Thoracic aorta (tissue), 2 donors: Measurements from ENCODE around the gene YEATS4. TPM values are rescaled to one million over a fixed set of nuclear protein-coding genes. Genes with fewer than 3 reads are reported as not detected.
A peak's percentile ranks its signal among the peaks of the same experiment; 100 is the strongest.

Experiments
- ATAC-seq: fragments of 150-250 bp; one replicate; pipeline ENCODE4 v1.8.0; 2017; ENCODE audit warnings: low read depth; ENCODE audit not compliant: insufficient number of reproducible peaks, low FRiP score
- DNase-seq: peaks from one replicate; pipeline ENCODE4 v3.0.0-alpha.2; 2020; ENCODE audit warnings: low spot score
- H3K27ac ChIP-seq, 2 donors: fragments of 200-600 bp; sonication (generic); 1 replicate in 1 of 2; 2 replicates in 1 of 2; pipeline ENCODE4 v1.5.1; 2016; ENCODE audit warnings: mild to moderate bottlenecking in 2 of 2, moderate library complexity in 2 of 2
- H3K27me3 ChIP-seq: fragments of 200-600 bp; sonication (generic); replicated peaks from 2 replicates; pipeline ENCODE4 v1.6.0; 2016; ENCODE audit warnings: mild to moderate bottlenecking; ENCODE audit not compliant: insufficient read depth
- H3K36me3 ChIP-seq: fragments of 200-600 bp; sonication (generic); one replicate; pipeline ENCODE4 v1.5.1; 2016
- H3K4me1 ChIP-seq, 2 donors: fragments of 200-600 bp; sonication (generic); 1 replicate in 1 of 2; 2 replicates in 1 of 2; pipeline versions ENCODE4 v1.5.1 to v1.6.0; 2016; ENCODE audit warnings: low read depth in 2 of 2, mild to moderate bottlenecking in 1 of 2; ENCODE audit not compliant: control insufficient read depth in 1 of 2
- H3K4me3 ChIP-seq: fragments of 200-600 bp; sonication (generic); 2 replicates; pipeline ENCODE4 v1.5.1; 2016; ENCODE audit warnings: mild to moderate bottlenecking
- H3K9me3 ChIP-seq: fragments of 200-600 bp; sonication (generic); 2 replicates; pipeline ENCODE4 v1.5.1; 2016
- total RNA-seq, 2 donors: library from RNA; depleted of rRNA; stranded (reverse); fragments of >200 nt; gene quantifications; one replicate each; pipeline versions ENCODE4 v1.1.0 to v1.2.3, GENCODE V29; 2016
- TF ChIP-seq, protein P1 (sequence below): fragments of 200-600 bp; sonication (generic); IDR thresholded peaks from one replicate; pipeline ENCODE4 v1.5.1; 2019; ENCODE audit warnings: antibody characterized with exemption

Gene YEATS4
- total RNA-seq, 2 donors from 2014 or later = 5.7 to 9.7 TPM

DNA sequence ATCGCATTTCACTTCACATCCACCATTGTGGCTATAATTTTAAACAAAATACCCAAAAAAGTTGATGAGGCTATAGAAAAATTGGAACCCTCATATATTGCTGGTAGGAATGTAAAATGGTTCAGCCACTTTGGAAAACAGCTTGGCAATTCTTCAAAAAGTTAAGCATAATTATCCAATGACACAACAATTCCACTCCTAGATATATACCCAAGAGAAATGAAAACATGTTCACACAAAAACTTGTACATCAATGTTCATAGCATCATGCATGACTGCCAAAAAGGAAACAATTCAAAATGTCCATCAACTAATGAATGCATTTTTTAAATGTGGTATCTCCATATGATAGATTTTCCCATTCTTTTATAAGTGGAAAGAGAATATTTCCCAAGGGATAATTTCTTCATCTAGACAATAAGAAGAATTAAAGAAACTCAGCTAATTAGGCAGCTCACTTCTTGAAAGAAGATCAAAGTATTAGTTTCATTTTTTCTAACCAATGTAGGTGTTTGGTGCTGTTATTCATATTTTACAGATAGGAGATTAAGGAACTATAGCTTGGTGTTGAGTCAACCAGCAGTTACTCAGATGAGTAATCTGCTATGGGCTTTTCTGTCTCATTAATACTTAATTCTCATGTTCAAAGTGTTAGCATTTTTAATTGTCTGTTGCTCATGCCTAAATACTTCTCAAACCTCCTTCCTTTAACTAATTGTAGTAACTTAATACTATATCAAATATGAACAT, 32.8 kb downstream of the YEATS4 start:
- H3K9me3 ChIP-seq = peaks cover 3% of the 10 kb centered on the region
- DNase-seq (no peak), ATAC-seq (no peak)
- no peak overlapping the region for H3K4me3 ChIP-seq
- no peak overlapping the region for H3K27ac ChIP-seq
- H3K27me3 ChIP-seq = no peaks in the 10 kb centered on the region
- no peaks in the 10 kb centered on the region for H3K36me3 ChIP-seq
- peaks cover 3 to 6% of the 10 kb centered on the region in 2 donors for H3K4me1 ChIP-seq
- TF ChIP-seq, protein P1, sequence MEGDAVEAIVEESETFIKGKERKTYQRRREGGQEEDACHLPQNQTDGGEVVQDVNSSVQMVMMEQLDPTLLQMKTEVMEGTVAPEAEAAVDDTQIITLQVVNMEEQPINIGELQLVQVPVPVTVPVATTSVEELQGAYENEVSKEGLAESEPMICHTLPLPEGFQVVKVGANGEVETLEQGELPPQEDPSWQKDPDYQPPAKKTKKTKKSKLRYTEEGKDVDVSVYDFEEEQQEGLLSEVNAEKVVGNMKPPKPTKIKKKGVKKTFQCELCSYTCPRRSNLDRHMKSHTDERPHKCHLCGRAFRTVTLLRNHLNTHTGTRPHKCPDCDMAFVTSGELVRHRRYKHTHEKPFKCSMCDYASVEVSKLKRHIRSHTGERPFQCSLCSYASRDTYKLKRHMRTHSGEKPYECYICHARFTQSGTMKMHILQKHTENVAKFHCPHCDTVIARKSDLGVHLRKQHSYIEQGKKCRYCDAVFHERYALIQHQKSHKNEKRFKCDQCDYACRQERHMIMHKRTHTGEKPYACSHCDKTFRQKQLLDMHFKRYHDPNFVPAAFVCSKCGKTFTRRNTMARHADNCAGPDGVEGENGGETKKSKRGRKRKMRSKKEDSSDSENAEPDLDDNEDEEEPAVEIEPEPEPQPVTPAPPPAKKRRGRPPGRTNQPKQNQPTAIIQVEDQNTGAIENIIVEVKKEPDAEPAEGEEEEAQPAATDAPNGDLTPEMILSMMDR = no peak

- no peak overlapping the region for H3K4me3 ChIP-seq
- H3K4me1 ChIP-seq = no peaks in the 10 kb centered on the region
- ATAC-seq = no peak
- H3K9me3 ChIP-seq = peaks cover 3% of the 10 kb centered on the region
- TF ChIP-seq, protein P1 = no peak
- no peak overlapping the region for H3K27ac ChIP-seq
- H3K36me3 ChIP-seq = no peaks in the 10 kb centered on the region
- no peak for DNase-seq
- no peaks in the 10 kb centered on the region for H3K27me3 ChIP-seq
These were observed 36.5 kb downstream of the YEATS4 start for GRCh38 chr12:69396041-69396440.

- Histone ChIP-seq H3K27ac (no peak overlapping the region), H3K9me3 (peaks cover 3% of the 10 kb centered on the region), H3K27me3 (no peaks in the 10 kb centered on the region), H3K36me3 (no peaks in the 10 kb centered on the region), H3K4me3 (no peak overlapping the region), H3K4me1 (peaks cover 0 to 8% of the 10 kb centered on the region in 2 donors)
- no peak for ATAC-seq
- no peak for DNase-seq
- TF ChIP-seq, protein P1 = no peak
These were observed 37.4 kb downstream of the YEATS4 start for GRCh38 chr12:69396963-69397362.

DNA sequence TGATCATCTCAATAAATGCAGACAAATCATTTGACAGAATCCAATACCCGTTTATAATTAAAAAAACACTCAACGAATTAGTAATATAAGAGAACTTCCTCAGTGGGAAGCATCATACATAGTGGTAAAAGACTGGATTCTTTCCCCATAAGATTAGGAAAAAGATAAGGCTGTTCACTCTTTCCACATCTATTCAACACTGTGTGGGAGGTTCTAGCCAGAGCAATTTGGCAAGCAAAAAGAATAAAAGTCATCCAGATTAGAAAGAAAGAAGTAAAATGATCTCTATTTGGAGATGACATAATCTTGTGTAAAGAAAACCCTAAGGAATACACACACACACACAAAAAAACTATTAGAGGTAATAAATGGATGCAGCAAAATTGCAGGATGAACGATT, 38.4 kb downstream of the YEATS4 start:
- Histone ChIP-seq H3K36me3 (no peaks in the 10 kb centered on the region), H3K27ac (no peak overlapping the region), H3K9me3 (peaks cover 3% of the 10 kb centered on the region), H3K4me1 (peaks cover 0 to 18% of the 10 kb centered on the region in 2 donors), H3K4me3 (no peak overlapping the region), H3K27me3 (no peaks in the 10 kb centered on the region)
- TF ChIP-seq, protein P1 = no peak
- ATAC-seq = no peak
- no peak for DNase-seq

- H3K36me3 ChIP-seq = no peaks in the 10 kb centered on the region
- peak; percentile 63 for ATAC-seq
- DNase-seq = no peak
- H3K27me3 ChIP-seq = no peaks in the 10 kb centered on the region
- TF ChIP-seq, protein P1 = no peak
- H3K4me1 ChIP-seq = peaks cover 0 to 42% of the 10 kb centered on the region in 2 donors
- H3K27ac ChIP-seq = peak overlapping the region; percentile 75 to 79
- H3K4me3 ChIP-seq = no peak overlapping the region
- peaks cover 3% of the 10 kb centered on the region for H3K9me3 ChIP-seq
These were observed 42.4 kb downstream of the YEATS4 start for GRCh38 chr12:69401940-69402339.
